HepG2 (cell line): ENCODE data around the gene SEC24D. TPM values are rescaled to one million over a fixed set of nuclear protein-coding genes. Genes with fewer than 3 reads are reported as not detected.

Experiments
- ATAC-seq: fragments of 200-7000 bp; cut with Tn5 transposase; 3 replicates; pipeline ENCODE4 v1.9.1; 2020; ENCODE audit warnings: mild to moderate bottlenecking, moderate library complexity
- BruUV-seq: library from RNA; stranded (reverse); fragments of 400-500 nt; replicated peaks from 2 replicates; lab custom pipeline; 2021; lab: Mats Ljungman, UMichigan
- CTCF ChIA-PET: fragments of 300-600 bp; formaldehyde crosslinking; extraction: SDS; loops from one replicate; lab custom pipeline; 2021; ENCODE audit warnings: low total read pairs, inconsistent platforms, low intra/inter-chr PET ratio; lab: Yijun Ruan, JAX
- POLR2A ChIA-PET: fragments of 350-600 bp; sonication (Branson Sonifier 250); formaldehyde crosslinking; loops from one replicate; lab custom pipeline; 2020; ENCODE audit warnings: antibody characterized with exemption, inconsistent platforms; lab: Yijun Ruan, JAX
- DNase-seq: peaks from one replicate; pipeline ENCODE4 v3.0.0-alpha.2; 2015; ENCODE audit warnings: low spot score
- FAIRE-seq: peaks from 3 replicates; lab custom pipeline; 2011; peaks lifted over from hg19 to GRCh38; lab: Jason Lieb, UNC
- H2AFZ ChIP-seq: one replicate; pipeline ENCODE4 v1.6.1; 2011; ENCODE audit warnings: low read length, inconsistent platforms
- H3K27ac ChIP-seq: fragments of 300-600 bp; 3 replicates; pipeline ENCODE4 v1.8.0; 2011; ENCODE audit warnings: mixed run types, mild to moderate bottlenecking, mixed read lengths, low read length, inconsistent platforms; ENCODE audit not compliant: insufficient read depth; ENCODE audit errors: extremely low read length
- H3K27me3 ChIP-seq, 2 experiments: fragments of 200-600 bp in 1 of 2; 2 replicates in 1 of 2; 3 replicates in 1 of 2; pipeline versions ENCODE4 v1.6.0 to v1.8.0; 2011; ENCODE audit warnings: low read length in 2 of 2, mild to moderate bottlenecking in 2 of 2, moderate library complexity in 2 of 2, inconsistent platforms in 1 of 2; ENCODE audit not compliant: insufficient read depth in 2 of 2, control insufficient read depth in 1 of 2
- H3K36me3 ChIP-seq, 2 experiments: fragments of 200-600 bp in 1 of 2; replicated peaks in 1 of 2; 2 replicates in 1 of 2; 3 replicates in 1 of 2; pipeline versions ENCODE4 v1.5.1 to v1.8.0; 2011; ENCODE audit warnings: low read length in 2 of 2, inconsistent platforms in 1 of 2; ENCODE audit not compliant: insufficient read depth in 2 of 2, control insufficient read depth in 1 of 2
- H3K4me1 ChIP-seq: 2 replicates; pipeline ENCODE4 v1.5.1; 2012; ENCODE audit warnings: low read length, inconsistent platforms; ENCODE audit not compliant: insufficient read depth
- H3K4me2 ChIP-seq: 2 replicates; pipeline ENCODE4 v1.6.0; 2011; ENCODE audit warnings: low read depth, low read length, inconsistent platforms
- H3K4me3 ChIP-seq, 3 experiments: fragments of 200-600 bp in 1 of 3; sonication (generic), shearing (Covaris generic) in 1 of 3; replicated peaks in 1 of 3; 2 replicates each; pipeline ENCODE4 v1.5.1; 2011 to 2016; ENCODE audit warnings: low read length in 3 of 3, inconsistent platforms in 2 of 3, low read depth in 2 of 3, mild to moderate bottlenecking in 2 of 3, control low read depth in 1 of 3, mixed read lengths in 1 of 3; ENCODE audit not compliant: insufficient read depth in 1 of 3
- H3K79me2 ChIP-seq: one replicate; pipeline ENCODE4 v1.6.1; 2011; ENCODE audit warnings: low read length, inconsistent platforms; ENCODE audit not compliant: insufficient read depth
- H3K9ac ChIP-seq: 2 replicates; pipeline ENCODE4 v1.6.0; 2011; ENCODE audit warnings: mild to moderate bottlenecking, low read depth, low read length, inconsistent platforms; ENCODE audit not compliant: insufficient read depth
- H3K9me3 ChIP-seq: 2 replicates; pipeline ENCODE4 v1.5.1; 2012; ENCODE audit warnings: mild to moderate bottlenecking, low read length
- H4K20me1 ChIP-seq: 2 replicates; pipeline ENCODE4 v1.6.0; 2011; ENCODE audit warnings: inconsistent platforms, mild to moderate bottlenecking, low read length, moderate library complexity; ENCODE audit not compliant: insufficient read depth
- CREB1 ChIP-seq, 2 experiments: fragments of 450-650 bp in 1 of 2; IDR thresholded peaks; 2 replicates each; pipeline ENCODE4 v1.6.1; 2016 to 2017; ENCODE audit warnings: control low read depth in 1 of 2, mild to moderate bottlenecking in 1 of 2, missing compliant biosample characterization in 1 of 2, missing genetic modification characterization in 1 of 2
- HNF4A ChIP-seq: sonication (generic); formaldehyde crosslinking; IDR thresholded peaks from 2 replicates; pipeline ENCODE4 v1.4.0; 2020; ENCODE audit warnings: missing genetic modification reagents
- KDM5B ChIP-seq: sonication (generic); formaldehyde crosslinking; IDR thresholded peaks from 2 replicates; pipeline ENCODE4 v1.4.0; 2020; ENCODE audit warnings: missing genetic modification reagents, mild to moderate bottlenecking, borderline replicate concordance
- MEF2D ChIP-seq: sonication (generic); formaldehyde crosslinking; IDR thresholded peaks from 2 replicates; pipeline ENCODE4 v1.5.1; 2020; ENCODE audit warnings: mild to moderate bottlenecking, missing genetic modification reagents
- MIXL1 ChIP-seq: IDR thresholded peaks from 2 replicates; pipeline ENCODE4 v1.6.1; 2016
- NONO ChIP-seq, 2 experiments: fragments of 450-650 bp in 1 of 2; sonication (generic) in 1 of 2; formaldehyde crosslinking in 1 of 2; IDR thresholded peaks in 1 of 2; conservative IDR thresholded peaks in 1 of 2; 2 replicates each; pipeline versions ENCODE4 v1.6.1 to v1.8.0; 2017 to 2022; ENCODE audit warnings: mild to moderate bottlenecking in 1 of 2, missing genetic modification reagents in 1 of 2, moderate library complexity in 1 of 2
- POLR2G ChIP-seq: fragments of 200-400 bp; formaldehyde crosslinking; IDR thresholded peaks from 2 replicates; pipeline ENCODE4 v1.6.1; 2018; ENCODE audit warnings: mild to moderate bottlenecking, low read depth, low read length, moderate library complexity
- PPARG ChIP-seq: conservative IDR thresholded peaks from 2 replicates; pipeline ENCODE4 v1.6.1; 2016; ENCODE audit warnings: missing biosample characterization, missing genetic modification reagents
- SIX4 ChIP-seq: sonication (generic); formaldehyde crosslinking; IDR thresholded peaks from 2 replicates; pipeline ENCODE4 v1.4.0; 2020; ENCODE audit warnings: missing genetic modification reagents
- SYNCRIP ChIP-seq: fragments of 200-400 bp; formaldehyde crosslinking; IDR thresholded peaks from 2 replicates; pipeline ENCODE4 v1.6.1; 2018; ENCODE audit warnings: mild to moderate bottlenecking, low read depth, low read length; ENCODE audit not compliant: insufficient read depth
- TGIF2 ChIP-seq: IDR thresholded peaks from 2 replicates; pipeline ENCODE4 v1.6.1; 2016; ENCODE audit warnings: control low read depth, missing compliant biosample characterization
- THAP8 ChIP-seq: sonication (generic); formaldehyde crosslinking; IDR thresholded peaks from 2 replicates; pipeline ENCODE4 v1.5.1; 2020; ENCODE audit warnings: missing genetic modification reagents, mild to moderate bottlenecking, borderline replicate concordance
- ZBTB20 ChIP-seq: sonication (generic); formaldehyde crosslinking; IDR thresholded peaks from 2 replicates; pipeline ENCODE4 v1.8.1; 2023; ENCODE audit warnings: missing genetic modification reagents, low read depth, mild to moderate bottlenecking, borderline replicate concordance
- ZBTB49 ChIP-seq: sonication (generic); formaldehyde crosslinking; IDR thresholded peaks from 2 replicates; pipeline ENCODE4 v1.4.0; 2020; ENCODE audit warnings: missing genetic modification reagents, borderline replicate concordance
- ZNF180 ChIP-seq: sonication (generic); formaldehyde crosslinking; IDR thresholded peaks from 2 replicates; pipeline ENCODE4 v1.4.0; 2020; ENCODE audit warnings: low read depth, missing genetic modification reagents, borderline replicate concordance
- ZNF326 ChIP-seq: sonication (generic); formaldehyde crosslinking; IDR thresholded peaks from 2 replicates; pipeline ENCODE4 v1.4.0; 2020; ENCODE audit warnings: missing genetic modification reagents, borderline replicate concordance
- ZNF468 ChIP-seq: sonication (generic); formaldehyde crosslinking; IDR thresholded peaks from 2 replicates; pipeline ENCODE4 v1.8.0; 2022; ENCODE audit warnings: mild to moderate bottlenecking, moderate library complexity, missing genetic modification reagents
- ZNF713 ChIP-seq: sonication (generic); formaldehyde crosslinking; IDR thresholded peaks from 2 replicates; pipeline ENCODE4 v1.4.0; 2020; ENCODE audit warnings: mild to moderate bottlenecking, missing genetic modification reagents
- WGBS: methylation state at CpG from one replicate; pipeline ENCODE4 v1.1.6; 2017; ENCODE audit warnings: low lambda C conversion rate; 5-methylcytosine and 5-hydroxymethylcytosine counted together
- in situ Hi-C: cut with HindIII; loops from 2 replicates; pipeline ENCODE4 v1.10.0; 2017; ENCODE audit warnings: low pct_unique_long_range_greater_than_20kb; ENCODE audit not compliant: extremely low pct_ligation_motif_present
- intact Hi-C: fragments of 100-400 bp; cut with micrococcal nuclease; formaldehyde crosslinking; loops from one replicate; pipeline ENCODE4 v1.10.0; 2022; ENCODE audit not compliant: unreplicated experiment
- polyA plus RNA-seq, 8 experiments: library from polyadenylated mRNA; depleted of rRNA in 3 of 8; stranded (reverse) in 7 of 8; unstranded in 1 of 8; fragments of >200 nt; fragmentation: Illumina TruSeq in 4 of 8; extraction: Trizol in 4 of 8; gene quantifications; 2 replicates each; pipeline versions ENCODE4 v1.2.1 to v1.2.3, GENCODE V29; 2011 to 2016; ENCODE audit warnings: low read depth in 4 of 8, missing spikeins in 1 of 8, mixed read lengths in 1 of 8; ENCODE audit not compliant: insufficient read depth in 1 of 8
- total RNA-seq, 5 experiments: library from RNA; depleted of rRNA; stranded (reverse); fragments of >200 nt; fragmentation: Illumina TruSeq; extraction: Trizol; gene quantifications; 2 replicates each; pipeline ENCODE4 v1.2.3, GENCODE V29; 2016; ENCODE audit warnings: low read depth in 1 of 5

Gene SEC24D
- total and polyA plus RNA-seq, 2 of the 13 experiments (the other 11 are each of a cell fraction or from before 2014, with no cell fraction given) = 30.0 to 51.1 TPM

GRCh38 chr4:118745357-118745756, 90.6 kb downstream of the SEC24D start:
- Histone ChIP-seq H4K20me1 (no peaks in the 10 kb centered on the region; the same call in 1 of the 2 replicates), H3K9me3 (no peaks in the 10 kb centered on the region), H3K79me2 (no peaks in the 10 kb centered on the region), H3K4me1 (0 out of 2 replicates have a peak, but pooled peaks cover 6% of the 10 kb centered on the region), H3K9ac (no peak overlapping the region), H3K27ac (no peak overlapping the region), H2AFZ (no peak overlapping the region), H3K27me3 (no peaks in the 10 kb centered on the region; a peak in 1 of 5 replicates), H3K4me3 (no peak overlapping the region), H3K4me2 (no peak overlapping the region), H3K36me3 (peaks cover 19 to 54% of the 10 kb centered on the region in 2 experiments)
- in situ Hi-C loops (no loop called here), intact Hi-C loops (no loop called here)
- FAIRE-seq (no peak), DNase-seq (no peak), ATAC-seq (no peak)
- BruUV-seq = no TSS peak
- WGBS = 96% methylated on average over 3 of the region's 3 CpGs
- CTCF ChIA-PET = no interaction called here
- TF ChIP-seq ZNF180 (CRISPR knock-in tag) (no peak), ZNF713 (CRISPR knock-in tag) (no peak), MEF2D (CRISPR knock-in tag) (no peak), SIX4 (CRISPR knock-in tag) (no peak), KDM5B (CRISPR knock-in tag) (no peak), THAP8 (CRISPR knock-in tag) (no peak), ZBTB49 (CRISPR knock-in tag) (no peak), TGIF2 (no peak), CREB1 (IDR thresholded peaks at IDR 0.05) (no peak), CREB1 (CRISPR knock-in tag; IDR thresholded peaks at IDR 0.05) (no peak), ZBTB20 (CRISPR knock-in tag) (no peak), ZNF326 (CRISPR knock-in tag) (no peak), PPARG (no peak), POLR2G (no peak), HNF4A (CRISPR knock-in tag) (no peak), MIXL1 (CRISPR knock-in tag) (no peak), ZNF468 (CRISPR knock-in tag) (no peak), SYNCRIP (no peak), NONO (IDR thresholded peaks at IDR 0.05) (no peak), NONO (CRISPR knock-in tag; conservative IDR thresholded peaks at IDR 0.05) (no peak)
- POLR2A ChIA-PET = no interaction called here
